ENCODE results near the gene ZNF460. TPM values are rescaled to one million over a fixed set of nuclear protein-coding genes. Genes with fewer than 3 reads are reported as not detected.

ZNF460 gene
- total and polyA plus RNA-seq, 2 of the 13 experiments (the other 11 are each of a cell fraction or from before 2014, with no cell fraction given) = 14.5 to 44.8 TPM

DNA sequence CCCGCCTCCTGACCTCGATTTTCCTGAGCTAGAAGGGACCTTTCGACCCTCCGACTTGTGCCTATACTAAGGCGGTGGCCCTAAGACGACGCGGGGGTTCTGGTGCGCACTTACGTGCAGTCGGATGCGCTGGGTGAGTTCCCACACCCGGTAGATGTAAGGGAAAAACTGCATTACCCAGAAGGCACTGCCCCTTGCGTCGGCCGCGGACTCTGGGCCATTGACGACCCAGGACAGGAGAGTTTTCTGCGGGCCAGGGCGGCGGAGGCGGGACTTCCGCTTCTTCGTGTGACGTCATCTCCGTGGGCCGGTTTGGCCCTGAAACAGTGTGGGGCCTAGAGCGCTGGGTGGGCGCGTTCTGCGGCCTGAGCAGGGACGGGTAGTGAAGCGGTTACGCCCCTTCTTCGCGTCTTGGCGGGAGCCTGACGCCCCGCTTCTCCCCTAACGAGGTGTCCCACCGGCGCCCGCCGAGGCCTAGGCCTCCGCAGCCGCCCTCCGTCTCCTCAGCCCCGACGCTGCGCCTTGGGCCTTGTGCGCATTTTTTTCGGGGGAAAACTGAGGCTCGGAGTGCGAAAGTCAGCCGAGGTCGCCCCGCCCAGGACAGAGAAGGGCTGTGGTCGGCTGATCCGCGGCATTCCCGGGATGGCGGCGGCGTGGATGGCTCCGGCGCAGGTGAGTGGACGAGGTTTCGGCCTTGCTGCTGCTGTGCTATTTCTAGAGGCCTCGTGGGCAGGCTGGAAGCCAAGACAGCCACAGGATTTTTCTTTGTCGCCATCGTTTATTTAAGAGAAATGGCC is at the start of gene ZNF460 (continued):
- TF ChIP-seq, protein P1, sequence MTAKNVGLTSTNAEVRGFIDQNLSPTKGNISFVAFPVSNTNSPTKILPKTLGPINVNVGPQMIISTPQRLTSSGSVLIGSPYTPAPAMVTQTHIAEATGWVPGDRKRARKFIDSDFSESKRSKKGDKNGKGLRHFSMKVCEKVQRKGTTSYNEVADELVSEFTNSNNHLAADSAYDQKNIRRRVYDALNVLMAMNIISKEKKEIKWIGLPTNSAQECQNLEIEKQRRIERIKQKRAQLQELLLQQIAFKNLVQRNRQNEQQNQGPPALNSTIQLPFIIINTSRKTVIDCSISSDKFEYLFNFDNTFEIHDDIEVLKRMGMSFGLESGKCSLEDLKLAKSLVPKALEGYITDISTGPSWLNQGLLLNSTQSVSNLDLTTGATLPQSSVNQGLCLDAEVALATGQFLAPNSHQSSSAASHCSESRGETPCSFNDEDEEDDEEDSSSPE (CRISPR knock-in tag; IDR thresholded peaks at IDR 0.05) = peak; percentile 70
- no peak for TF ChIP-seq MED8 (CRISPR knock-in tag; IDR thresholded peaks at IDR 0.05; ENCODE audit: insufficient replicate concordance)
- TF ChIP-seq ZNF775 (CRISPR knock-in tag; IDR thresholded peaks at IDR 0.05; ENCODE audit: borderline replicate concordance) = no peak
- TF ChIP-seq PHF21A (CRISPR knock-in tag; IDR thresholded peaks at IDR 0.05) = peak; percentile 34; the same call in 1 of the 2 replicates
- TF ChIP-seq, protein P2, sequence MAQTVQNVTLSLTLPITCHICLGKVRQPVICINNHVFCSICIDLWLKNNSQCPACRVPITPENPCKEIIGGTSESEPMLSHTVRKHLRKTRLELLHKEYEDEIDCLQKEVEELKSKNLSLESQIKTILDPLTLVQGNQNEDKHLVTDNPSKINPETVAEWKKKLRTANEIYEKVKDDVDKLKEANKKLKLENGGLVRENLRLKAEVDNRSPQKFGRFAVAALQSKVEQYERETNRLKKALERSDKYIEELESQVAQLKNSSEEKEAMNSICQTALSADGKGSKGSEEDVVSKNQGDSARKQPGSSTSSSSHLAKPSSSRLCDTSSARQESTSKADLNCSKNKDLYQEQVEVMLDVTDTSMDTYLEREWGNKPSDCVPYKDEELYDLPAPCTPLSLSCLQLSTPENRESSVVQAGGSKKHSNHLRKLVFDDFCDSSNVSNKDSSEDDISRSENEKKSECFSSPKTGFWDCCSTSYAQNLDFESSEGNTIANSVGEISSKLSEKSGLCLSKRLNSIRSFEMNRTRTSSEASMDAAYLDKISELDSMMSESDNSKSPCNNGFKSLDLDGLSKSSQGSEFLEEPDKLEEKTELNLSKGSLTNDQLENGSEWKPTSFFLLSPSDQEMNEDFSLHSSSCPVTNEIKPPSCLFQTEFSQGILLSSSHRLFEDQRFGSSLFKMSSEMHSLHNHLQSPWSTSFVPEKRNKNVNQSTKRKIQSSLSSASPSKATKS (CRISPR knock-in tag; IDR thresholded peaks at IDR 0.05) = no peak
- TF ChIP-seq HNRNPUL1 (IDR thresholded peaks at IDR 0.05; ENCODE audit: low read depth, low read length) = no peak
- TF ChIP-seq SAP130 (CRISPR knock-in tag; IDR thresholded peaks at IDR 0.05; ENCODE audit: low read depth) = peak; percentile 80
- TF ChIP-seq, protein P3, sequence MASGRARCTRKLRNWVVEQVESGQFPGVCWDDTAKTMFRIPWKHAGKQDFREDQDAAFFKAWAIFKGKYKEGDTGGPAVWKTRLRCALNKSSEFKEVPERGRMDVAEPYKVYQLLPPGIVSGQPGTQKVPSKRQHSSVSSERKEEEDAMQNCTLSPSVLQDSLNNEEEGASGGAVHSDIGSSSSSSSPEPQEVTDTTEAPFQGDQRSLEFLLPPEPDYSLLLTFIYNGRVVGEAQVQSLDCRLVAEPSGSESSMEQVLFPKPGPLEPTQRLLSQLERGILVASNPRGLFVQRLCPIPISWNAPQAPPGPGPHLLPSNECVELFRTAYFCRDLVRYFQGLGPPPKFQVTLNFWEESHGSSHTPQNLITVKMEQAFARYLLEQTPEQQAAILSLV (CRISPR knock-in tag; IDR thresholded peaks at IDR 0.05; ENCODE audit: borderline replicate concordance) = no peak; the same call in 1 of the 2 replicates
- TF ChIP-seq ZSCAN30 (CRISPR knock-in tag; IDR thresholded peaks at IDR 0.05) = 0 out of 2 replicates have a peak, but pooled peaks have one; percentile 19
- TF ChIP-seq XRCC5 (optimal IDR thresholded peaks at IDR 0.05; ENCODE audit: low read length) = peak; percentile 56
- TF ChIP-seq ZC3H4 (CRISPR knock-in tag; IDR thresholded peaks at IDR 0.05; ENCODE audit: borderline replicate concordance) = 0 out of 2 replicates have a peak, but pooled peaks have one; percentile 51
- peak; percentile 68; the same call in 1 of the 2 replicates for TF ChIP-seq EED (CRISPR knock-in tag; IDR thresholded peaks at IDR 0.05)
- no peak for TF ChIP-seq ZNF329 (CRISPR knock-in tag; IDR thresholded peaks at IDR 0.05; ENCODE audit: low read depth)
- TF ChIP-seq ATF7-NPFF (CRISPR knock-in tag; IDR thresholded peaks at IDR 0.05; ENCODE audit: low read depth) = peak; percentile 45; the same call in 1 of the 2 replicates
- 0 out of 2 replicates have a peak, but pooled peaks have one; percentile 23 for TF ChIP-seq ZNF598 (CRISPR knock-in tag; IDR thresholded peaks at IDR 0.05; ENCODE audit: borderline replicate concordance)
- TF ChIP-seq THAP11 (CRISPR knock-in tag; IDR thresholded peaks at IDR 0.05) = peak; percentile 98
- peak; percentile 52 for TF ChIP-seq FOSL2 (CRISPR knock-in tag; IDR thresholded peaks at IDR 0.05)
- TF ChIP-seq, protein P4, sequence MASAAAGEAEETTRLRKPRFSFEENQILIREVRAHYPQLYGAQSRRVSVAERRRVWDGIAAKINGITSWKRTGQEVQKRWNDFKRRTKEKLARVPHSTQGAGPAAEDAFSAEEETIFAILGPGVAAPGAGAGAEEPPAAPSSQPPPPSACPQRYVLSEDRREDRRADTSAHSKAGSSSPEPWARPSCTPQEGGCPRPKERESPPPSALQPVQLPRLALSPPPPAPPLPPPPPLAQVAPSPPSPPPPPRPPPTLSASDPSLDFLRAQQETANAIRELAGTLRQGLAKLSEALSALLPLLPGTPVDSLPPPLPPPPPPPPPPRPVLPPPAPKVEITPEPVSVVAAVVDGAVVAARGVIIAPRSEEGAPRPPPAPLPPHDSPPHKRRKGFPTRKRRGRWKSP (CRISPR knock-in tag; IDR thresholded peaks at IDR 0.05) = 0 out of 2 replicates have a peak, but pooled peaks have one; percentile 46
- no peak for TF ChIP-seq ZNF747 (CRISPR knock-in tag; IDR thresholded peaks at IDR 0.05; ENCODE audit: borderline replicate concordance)
- TF ChIP-seq KLF16 (CRISPR knock-in tag; IDR thresholded peaks at IDR 0.05) = peak in 1 of 2 experiments; percentile 87; a peak in 2 of 4 replicates
- peak; percentile 68 for TF ChIP-seq SUZ12 (IDR thresholded peaks at IDR 0.05; ENCODE audit: low read depth, low read length)
- no peak for TF ChIP-seq SNRNP70 (IDR thresholded peaks at IDR 0.05; ENCODE audit: low read depth, low read length)
